GM12865 (cell line): ENCODE results near the gene NUCB1.

Experiments used
- DNase-seq: peaks from one replicate; pipeline ENCODE4 v3.0.0; 2010; ENCODE audit warnings: low read depth
- H3K4me3 ChIP-seq: 2 replicates; pipeline ENCODE4 v1.5.1; 2011; ENCODE audit warnings: mild to moderate bottlenecking, low read depth, low read length, control low read depth
- TF ChIP-seq, protein P1 (sequence below): IDR thresholded peaks from 2 replicates; pipeline ENCODE4 v1.5.1; 2011; ENCODE audit warnings: low read length, control low read depth, low read depth, inconsistent platforms; ENCODE audit not compliant: insufficient read depth; ENCODE audit errors: missing control alignments

Gene NUCB1

DNA sequence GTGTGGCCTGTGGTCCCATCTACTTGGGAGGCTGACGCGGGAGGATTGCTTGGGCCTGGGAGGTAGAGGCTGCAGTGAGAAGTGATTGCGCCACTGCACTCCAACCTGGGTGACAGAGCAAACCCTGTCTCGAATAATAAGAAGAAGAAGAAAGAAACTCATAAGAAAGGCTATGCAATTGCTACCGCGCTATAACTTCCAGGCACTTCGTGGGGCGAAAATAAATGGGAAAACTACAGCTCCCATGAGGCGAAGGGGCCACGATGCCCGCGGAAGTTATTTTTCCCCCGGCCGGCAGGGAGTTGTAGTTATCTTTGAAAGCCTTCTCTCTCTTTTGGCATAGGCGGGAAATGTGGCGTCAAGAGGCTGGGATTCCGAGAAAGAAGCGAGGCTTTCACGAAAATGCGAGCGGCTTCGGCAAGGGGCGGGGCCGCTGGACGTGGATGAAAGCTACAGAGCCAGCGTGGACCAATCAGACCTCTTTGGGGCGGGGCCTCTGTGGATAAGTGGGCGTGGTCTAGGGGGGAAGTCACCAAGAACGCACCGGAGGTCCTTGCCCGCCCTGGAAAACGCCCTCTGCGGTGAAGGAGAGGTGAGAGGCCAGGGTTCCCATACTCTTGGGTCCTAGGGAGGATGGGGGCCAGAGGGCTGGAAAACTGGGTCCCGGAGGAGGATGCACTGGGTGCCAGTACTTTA is at the start of gene NUCB1:
NUCB1 (plus strand) TSS at position 532 of the 696 bp plus-strand sequence. CDS start 485 bp downstream, outside the sequence.
- peak within 1 kb of the TSS; percentile 99 for H3K4me3 ChIP-seq
- DNase-seq = peak; percentile 98
- TF ChIP-seq, protein P1, sequence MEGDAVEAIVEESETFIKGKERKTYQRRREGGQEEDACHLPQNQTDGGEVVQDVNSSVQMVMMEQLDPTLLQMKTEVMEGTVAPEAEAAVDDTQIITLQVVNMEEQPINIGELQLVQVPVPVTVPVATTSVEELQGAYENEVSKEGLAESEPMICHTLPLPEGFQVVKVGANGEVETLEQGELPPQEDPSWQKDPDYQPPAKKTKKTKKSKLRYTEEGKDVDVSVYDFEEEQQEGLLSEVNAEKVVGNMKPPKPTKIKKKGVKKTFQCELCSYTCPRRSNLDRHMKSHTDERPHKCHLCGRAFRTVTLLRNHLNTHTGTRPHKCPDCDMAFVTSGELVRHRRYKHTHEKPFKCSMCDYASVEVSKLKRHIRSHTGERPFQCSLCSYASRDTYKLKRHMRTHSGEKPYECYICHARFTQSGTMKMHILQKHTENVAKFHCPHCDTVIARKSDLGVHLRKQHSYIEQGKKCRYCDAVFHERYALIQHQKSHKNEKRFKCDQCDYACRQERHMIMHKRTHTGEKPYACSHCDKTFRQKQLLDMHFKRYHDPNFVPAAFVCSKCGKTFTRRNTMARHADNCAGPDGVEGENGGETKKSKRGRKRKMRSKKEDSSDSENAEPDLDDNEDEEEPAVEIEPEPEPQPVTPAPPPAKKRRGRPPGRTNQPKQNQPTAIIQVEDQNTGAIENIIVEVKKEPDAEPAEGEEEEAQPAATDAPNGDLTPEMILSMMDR = no peak

DNA sequence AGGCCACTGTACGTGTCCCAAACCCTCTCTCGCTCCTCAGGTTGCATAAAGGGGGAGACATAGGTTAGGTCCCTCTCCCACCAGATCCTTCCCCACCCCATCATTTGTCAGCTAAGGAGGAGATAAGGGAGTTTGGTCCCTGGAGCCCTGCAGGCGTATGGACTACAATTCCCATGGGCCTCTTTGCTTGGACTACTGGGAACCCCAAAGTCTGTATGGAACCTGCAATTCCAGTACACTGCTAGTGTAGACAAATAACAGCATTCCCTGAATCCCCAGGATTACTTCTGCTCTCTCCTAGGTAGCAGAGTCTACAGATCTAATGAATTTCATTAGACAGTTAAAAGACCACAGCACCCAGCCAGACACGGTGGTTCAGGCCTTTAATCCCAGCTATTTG is 47.8 kb upstream of the NUCB1 start:
- H3K4me3 ChIP-seq = no peak overlapping the region
- no peak for DNase-seq
- TF ChIP-seq, protein P1 = no peak

DNA sequence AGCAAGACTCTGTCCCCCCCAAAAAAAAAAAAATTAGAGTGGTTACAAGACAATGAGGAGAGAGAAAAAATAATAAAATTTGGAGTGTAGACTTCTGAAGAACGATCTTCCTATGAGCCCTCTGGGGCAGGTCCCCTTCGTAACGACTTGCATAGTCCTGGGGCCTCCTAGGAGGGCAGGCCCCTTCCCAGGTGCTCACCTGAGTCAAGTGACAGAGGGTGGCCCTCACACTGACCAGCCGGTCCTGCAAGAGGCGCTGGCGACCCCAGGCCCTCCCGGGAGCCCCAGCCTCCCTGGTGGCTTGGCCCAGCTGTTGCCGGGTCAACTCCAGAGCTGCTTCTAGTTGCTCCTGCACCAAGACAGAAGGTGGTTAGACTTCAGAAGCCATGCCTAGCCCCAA is 46.6 kb upstream of the NUCB1 start:
- no peak for DNase-seq

DNA sequence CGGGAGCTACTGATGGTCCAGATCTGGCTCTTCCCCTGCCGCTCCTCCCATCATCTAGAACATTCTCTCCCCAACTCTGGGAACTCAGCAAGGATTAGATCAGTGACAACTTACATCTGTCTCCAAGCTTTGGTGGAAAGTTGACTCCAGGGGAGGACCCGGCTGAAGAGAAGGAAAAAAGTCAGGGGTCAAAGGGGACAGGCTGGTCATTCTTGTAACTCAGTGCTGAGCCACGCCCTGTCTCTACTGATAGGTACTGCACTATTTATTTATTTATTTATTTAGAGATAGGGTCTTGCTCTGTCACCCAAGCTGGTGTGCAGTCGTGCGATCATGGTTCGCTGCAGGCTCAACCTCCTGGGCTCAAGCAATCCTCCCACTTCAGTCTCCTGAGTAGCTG is 46.0 kb upstream of the NUCB1 start:
- TF ChIP-seq, protein P1 = no peak
- DNase-seq = no peak
- H3K4me3 ChIP-seq = no peak overlapping the region

More for the DNA sequence above, 46.6 kb upstream of the NUCB1 start:
- no peak overlapping the region for H3K4me3 ChIP-seq
- TF ChIP-seq, protein P1 = no peak

DNA sequence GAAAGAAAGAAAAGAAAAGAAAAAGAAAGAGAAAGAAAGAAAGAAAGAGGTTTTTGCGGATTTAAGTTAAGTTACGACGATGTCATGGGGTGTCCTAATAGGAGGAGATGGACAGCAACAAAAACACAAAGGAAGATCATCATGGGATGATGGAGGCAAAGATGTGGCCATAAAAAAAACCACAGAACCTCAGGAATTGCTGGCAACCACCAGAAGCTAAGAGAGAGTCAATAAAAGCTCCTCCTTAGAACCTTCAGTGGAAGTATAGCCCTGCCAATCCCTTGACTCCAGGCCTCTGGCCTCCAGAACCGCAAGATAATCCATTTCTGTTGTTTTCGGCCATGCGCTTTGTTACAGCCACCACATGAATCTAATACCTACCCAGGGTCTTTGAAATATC is 43.2 kb upstream of the NUCB1 start:
- TF ChIP-seq, protein P1 = no peak
- DNase-seq = no peak
- no peak overlapping the region for H3K4me3 ChIP-seq

DNA sequence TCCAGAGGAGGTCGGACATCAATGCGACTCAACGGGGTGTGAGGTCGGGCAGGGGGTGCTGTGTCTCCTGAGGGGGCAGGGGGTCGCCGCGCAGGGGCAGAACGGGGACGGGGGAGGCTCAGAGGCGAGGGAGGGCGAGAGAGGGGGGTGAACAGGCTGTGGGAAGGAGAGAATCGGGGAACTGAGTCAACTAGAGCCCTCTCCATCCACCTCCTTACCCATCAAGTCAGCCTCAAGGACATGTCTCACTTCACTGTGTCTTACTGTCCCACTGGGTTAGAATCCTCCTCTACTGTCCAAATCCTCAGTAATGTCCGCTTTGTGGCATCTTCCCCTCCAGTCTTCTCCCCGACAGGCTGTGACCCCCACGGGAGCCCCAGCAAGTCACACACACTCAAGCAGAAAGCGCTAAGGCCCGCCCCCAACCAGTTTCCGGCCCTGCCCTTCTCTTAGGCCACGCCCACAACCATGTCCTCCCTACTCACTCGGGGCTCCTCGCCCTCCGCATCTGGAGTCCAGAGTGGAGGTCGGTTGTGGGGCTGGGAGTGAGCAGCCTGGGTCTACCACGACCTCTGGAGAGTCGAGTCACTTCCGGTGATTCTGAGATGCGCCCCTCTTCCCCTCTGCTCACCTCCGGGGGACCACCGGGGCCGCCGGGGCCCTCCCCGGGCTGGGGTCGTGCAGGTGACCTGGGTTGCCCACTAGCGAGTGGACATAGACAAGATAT is 41.0 kb upstream of the NUCB1 start:
- peak; percentile 71 for DNase-seq
- TF ChIP-seq, protein P1 = no peak
- H3K4me3 ChIP-seq = peak overlapping the region; percentile 22
